ENCODE results near the gene ARHGAP33. TPM values are rescaled to one million over a fixed set of nuclear protein-coding genes. Genes with fewer than 3 reads are reported as not detected.
A peak's percentile ranks its signal among the peaks of the same experiment; 100 is the strongest.

ARHGAP33 gene
- total and polyA plus RNA-seq, 2 donors (not counting 1 experiment from before 2014, with no cell fraction given) = 0.58 to 2.3 TPM

- Histone ChIP-seq H2AFZ (ENCODE audit: low read length) (peak overlapping the region; percentile 7), H3K4me3 (replicated peaks in 1 of 4; ENCODE audit: control extremely low read depth in 1 of 4, insufficient read depth in 1 of 4, low read depth in 3 of 4, low read length in 4 of 4) (peak overlapping the region; percentile 43 to 72 (median 62)), H3K27ac (ENCODE audit: insufficient read depth, low read length) (no peak overlapping the region), H3K27me3 (ENCODE audit: control insufficient read depth, insufficient read depth, low read length) (no peaks in the 10 kb centered on the region), H3K4me2 (ENCODE audit: extremely low read depth, insufficient read depth, low read length) (peak overlapping the region; percentile 80), H4K20me1 (ENCODE audit: control insufficient read depth, extremely low read depth, insufficient read depth, low read length) (no peaks in the 10 kb centered on the region), H3K36me3 (ENCODE audit: control insufficient read depth, insufficient read depth, low read length) (no peaks in the 10 kb centered on the region), H3K9ac (ENCODE audit: insufficient read depth, low read length) (no peak overlapping the region), H3K79me2 (ENCODE audit: control insufficient read depth, insufficient read depth, low read length) (peaks cover 3% of the 10 kb centered on the region), H3K4me1 (ENCODE audit: control insufficient read depth, extremely low read depth, insufficient read depth, low read length) (peaks cover 4% of the 10 kb centered on the region), H3K9me3 (ENCODE audit: control insufficient read depth, insufficient read depth, low read depth, low read length) (no peaks in the 10 kb centered on the region)
- no peak for TF ChIP-seq EZH2 (IDR thresholded peaks at IDR 0.05; ENCODE audit: low read length, missing control alignments)
- TF ChIP-seq CTCF (conservative IDR thresholded peaks at IDR 0.05 in 1 of 2, IDR thresholded peaks at IDR 0.05 in 1 of 2; ENCODE audit: low read depth in 1 of 2, low read length in 2 of 2) = no peak
- DNase-seq (ENCODE audit: low read depth in 2 of 2) = no peak
These were observed 881 bp downstream of the ARHGAP33 start for GRCh38 chr19:35776102-35776788.

- TF ChIP-seq EZH2 (IDR thresholded peaks at IDR 0.05; ENCODE audit: low read length, missing control alignments) (no peak), CTCF (conservative IDR thresholded peaks at IDR 0.05 in 1 of 2, IDR thresholded peaks at IDR 0.05 in 1 of 2; ENCODE audit: low read depth in 1 of 2, low read length in 2 of 2) (no peak)
- peaks cover 4% of the 10 kb centered on the region for H3K4me1 ChIP-seq (ENCODE audit: control insufficient read depth, extremely low read depth, insufficient read depth, low read length)
- H4K20me1 ChIP-seq (ENCODE audit: control insufficient read depth, extremely low read depth, insufficient read depth, low read length) = no peaks in the 10 kb centered on the region
- peaks cover 4% of the 10 kb centered on the region for H3K36me3 ChIP-seq (ENCODE audit: control insufficient read depth, insufficient read depth, low read length)
- H3K9me3 ChIP-seq (ENCODE audit: control insufficient read depth, insufficient read depth, low read depth, low read length) = no peaks in the 10 kb centered on the region
- H3K79me2 ChIP-seq (ENCODE audit: control insufficient read depth, insufficient read depth, low read length) = peaks cover 3% of the 10 kb centered on the region
- H3K27me3 ChIP-seq (ENCODE audit: control insufficient read depth, insufficient read depth, low read length) = no peaks in the 10 kb centered on the region
- H3K9ac ChIP-seq (ENCODE audit: insufficient read depth, low read length) = no peak overlapping the region
- no peak overlapping the region for H3K4me3 ChIP-seq (replicated peaks in 1 of 4; ENCODE audit: control extremely low read depth in 1 of 4, insufficient read depth in 1 of 4, low read depth in 3 of 4, low read length in 4 of 4)
- no peak overlapping the region for H2AFZ ChIP-seq (ENCODE audit: low read length)
- DNase-seq (ENCODE audit: low read depth in 2 of 2) = no peak
- no peak overlapping the region for H3K27ac ChIP-seq (ENCODE audit: insufficient read depth, low read length)
- no peak overlapping the region for H3K4me2 ChIP-seq (ENCODE audit: extremely low read depth, insufficient read depth, low read length)
These were observed 1.9 kb downstream of the ARHGAP33 start for GRCh38 chr19:35777086-35777841.

GRCh38 chr19:35777961-35778360 is 2.6 kb downstream of the ARHGAP33 start:
- H3K79me2 ChIP-seq (ENCODE audit: control insufficient read depth, insufficient read depth, low read length) = peaks cover 3% of the 10 kb centered on the region
- no peak overlapping the region for H3K4me3 ChIP-seq (replicated peaks in 1 of 4; ENCODE audit: control extremely low read depth in 1 of 4, insufficient read depth in 1 of 4, low read depth in 3 of 4, low read length in 4 of 4)
- H3K4me1 ChIP-seq (ENCODE audit: control insufficient read depth, extremely low read depth, insufficient read depth, low read length) = peaks cover 4% of the 10 kb centered on the region
- H3K27me3 ChIP-seq (ENCODE audit: control insufficient read depth, insufficient read depth, low read length) = no peaks in the 10 kb centered on the region
- TF ChIP-seq CTCF (conservative IDR thresholded peaks at IDR 0.05 in 1 of 2, IDR thresholded peaks at IDR 0.05 in 1 of 2; ENCODE audit: low read depth in 1 of 2, low read length in 2 of 2) (no peak), EZH2 (IDR thresholded peaks at IDR 0.05; ENCODE audit: low read length, missing control alignments) (no peak)
- no peak overlapping the region for H2AFZ ChIP-seq (ENCODE audit: low read length)
- no peak for DNase-seq (ENCODE audit: low read depth in 2 of 2)
- H3K27ac ChIP-seq (ENCODE audit: insufficient read depth, low read length) = no peak overlapping the region
- no peak overlapping the region for H3K9ac ChIP-seq (ENCODE audit: insufficient read depth, low read length)
- H3K9me3 ChIP-seq (ENCODE audit: control insufficient read depth, insufficient read depth, low read depth, low read length) = no peaks in the 10 kb centered on the region
- H3K4me2 ChIP-seq (ENCODE audit: extremely low read depth, insufficient read depth, low read length) = no peak overlapping the region
- no peaks in the 10 kb centered on the region for H4K20me1 ChIP-seq (ENCODE audit: control insufficient read depth, extremely low read depth, insufficient read depth, low read length)
- H3K36me3 ChIP-seq (ENCODE audit: control insufficient read depth, insufficient read depth, low read length) = peaks cover 6% of the 10 kb centered on the region
